WERI-Rb-1 (cell line): Measurements from ENCODE around the gene RUSC1.

Experiments
- DNase-seq: peaks from one replicate; pipeline ENCODE4 v3.0.0-alpha.2; 2020
- H3K27ac ChIP-seq: fragments of 250-450 bp; sonication (Bioruptor Pico); 2 replicates; pipeline ENCODE4 v1.5.1; 2020; ENCODE audit warnings: mild to moderate bottlenecking, moderate library complexity
- H3K27me3 ChIP-seq: fragments of 250-450 bp; sonication (Bioruptor Pico); 2 replicates; pipeline ENCODE4 v1.5.1; 2021; ENCODE audit warnings: mild to moderate bottlenecking, low read depth, moderate library complexity; ENCODE audit not compliant: insufficient read depth, severe bottlenecking
- H3K36me3 ChIP-seq: fragments of 250-450 bp; sonication (Bioruptor Pico); 2 replicates; pipeline ENCODE4 v1.5.1; 2020; ENCODE audit warnings: mild to moderate bottlenecking, moderate library complexity
- H3K4me3 ChIP-seq: 2 replicates; pipeline ENCODE4 v1.5.1; 2011; ENCODE audit warnings: low read depth, mild to moderate bottlenecking, control low read depth, low read length
- H3K9me3 ChIP-seq: fragments of 250-450 bp; sonication (Bioruptor Pico); 2 replicates; pipeline ENCODE4 v1.5.1; 2021; ENCODE audit warnings: mild to moderate bottlenecking, moderate library complexity; ENCODE audit not compliant: severe bottlenecking
- TF ChIP-seq, protein P1 (sequence below): IDR thresholded peaks from 2 replicates; pipeline ENCODE4 v1.5.1; 2011; ENCODE audit warnings: low read depth, mild to moderate bottlenecking, control low read depth, inconsistent platforms, low read length

RUSC1 gene

DNA sequence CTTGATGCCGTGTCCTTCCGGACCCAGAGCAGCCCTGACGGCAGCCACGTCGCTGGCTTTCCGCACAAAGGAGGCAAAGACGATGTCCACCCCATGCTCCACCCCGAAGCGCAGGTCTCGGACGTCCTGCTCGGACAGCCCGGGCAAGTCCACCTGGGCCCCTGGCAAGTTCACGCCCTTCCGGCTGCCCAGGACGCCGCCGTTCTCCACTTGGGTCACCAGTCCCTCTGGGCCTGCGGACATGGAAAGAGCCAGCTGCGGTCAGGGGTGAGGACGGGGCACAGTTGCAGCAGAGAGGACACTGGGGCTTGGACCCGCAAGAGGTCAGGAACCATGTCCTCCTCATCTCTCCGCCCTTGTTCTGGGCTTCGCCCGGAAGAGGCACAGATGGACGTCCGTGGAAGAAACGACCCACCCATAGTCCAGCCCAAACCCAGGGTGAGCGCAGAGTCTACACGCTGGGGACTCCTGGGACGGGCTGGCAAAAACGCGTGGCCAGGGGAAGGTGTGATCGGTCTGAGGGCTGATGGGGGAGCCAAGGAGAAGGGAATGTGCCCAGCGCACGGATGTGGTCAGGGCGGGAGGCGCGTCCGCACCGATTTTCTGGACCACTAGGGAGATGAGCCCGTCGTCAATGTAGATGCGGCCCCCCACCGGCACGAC lies 26.0 kb upstream of the RUSC1 start:
- no peak overlapping the region for H3K4me3 ChIP-seq
- H3K9me3 ChIP-seq: peaks cover 2% of the 10 kb centered on the region
- H3K27ac ChIP-seq: no peak overlapping the region
- no peaks in the 10 kb centered on the region for H3K27me3 ChIP-seq
- TF ChIP-seq, protein P1, sequence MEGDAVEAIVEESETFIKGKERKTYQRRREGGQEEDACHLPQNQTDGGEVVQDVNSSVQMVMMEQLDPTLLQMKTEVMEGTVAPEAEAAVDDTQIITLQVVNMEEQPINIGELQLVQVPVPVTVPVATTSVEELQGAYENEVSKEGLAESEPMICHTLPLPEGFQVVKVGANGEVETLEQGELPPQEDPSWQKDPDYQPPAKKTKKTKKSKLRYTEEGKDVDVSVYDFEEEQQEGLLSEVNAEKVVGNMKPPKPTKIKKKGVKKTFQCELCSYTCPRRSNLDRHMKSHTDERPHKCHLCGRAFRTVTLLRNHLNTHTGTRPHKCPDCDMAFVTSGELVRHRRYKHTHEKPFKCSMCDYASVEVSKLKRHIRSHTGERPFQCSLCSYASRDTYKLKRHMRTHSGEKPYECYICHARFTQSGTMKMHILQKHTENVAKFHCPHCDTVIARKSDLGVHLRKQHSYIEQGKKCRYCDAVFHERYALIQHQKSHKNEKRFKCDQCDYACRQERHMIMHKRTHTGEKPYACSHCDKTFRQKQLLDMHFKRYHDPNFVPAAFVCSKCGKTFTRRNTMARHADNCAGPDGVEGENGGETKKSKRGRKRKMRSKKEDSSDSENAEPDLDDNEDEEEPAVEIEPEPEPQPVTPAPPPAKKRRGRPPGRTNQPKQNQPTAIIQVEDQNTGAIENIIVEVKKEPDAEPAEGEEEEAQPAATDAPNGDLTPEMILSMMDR: no peak
- no peak for DNase-seq
- H3K36me3 ChIP-seq: peaks cover 4% of the 10 kb centered on the region; the same call in 1 of the 2 replicates

DNA sequence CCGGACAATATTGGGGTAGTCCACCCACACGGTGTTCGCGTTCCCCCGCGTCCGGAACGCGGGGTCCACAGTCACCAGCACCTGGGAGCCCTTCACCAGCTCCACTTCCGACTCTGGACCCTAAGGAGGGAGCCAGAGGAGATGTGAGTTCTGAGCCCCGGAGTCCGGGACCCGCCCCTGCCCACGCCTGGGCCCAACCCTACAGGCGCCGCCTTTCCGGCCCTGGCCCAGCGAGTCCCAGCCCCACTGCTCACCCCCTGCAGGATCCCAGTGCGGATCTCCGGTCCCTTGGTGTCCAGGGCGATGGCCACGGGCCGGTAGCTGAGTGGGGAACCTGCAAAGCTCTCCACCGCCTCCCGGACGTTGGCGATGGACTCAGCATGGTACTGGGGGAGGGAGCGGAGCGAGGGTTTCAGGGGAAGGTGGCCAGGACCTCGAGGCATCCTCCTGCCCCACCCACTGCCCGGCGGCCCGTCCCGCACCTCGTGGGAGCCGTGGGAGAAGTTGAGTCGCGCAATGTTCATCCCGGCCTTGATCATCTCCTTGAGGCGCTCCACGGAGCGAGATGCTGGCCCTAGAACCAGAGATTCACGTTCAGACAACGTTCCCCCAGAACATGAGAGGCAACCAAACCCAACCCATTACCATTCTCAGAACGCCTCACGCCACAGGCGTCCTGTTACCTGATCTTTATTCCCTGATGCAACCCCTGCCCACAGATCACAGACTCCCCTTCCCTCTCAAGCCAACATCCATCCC lies 25.3 kb upstream of the RUSC1 start:
- Histone ChIP-seq H3K4me3 (no peak overlapping the region), H3K27me3 (no peaks in the 10 kb centered on the region), H3K9me3 (peaks cover 2% of the 10 kb centered on the region), H3K27ac (no peak overlapping the region), H3K36me3 (no peaks in the 10 kb centered on the region)
- TF ChIP-seq, protein P1: no peak
- DNase-seq: no peak

DNA sequence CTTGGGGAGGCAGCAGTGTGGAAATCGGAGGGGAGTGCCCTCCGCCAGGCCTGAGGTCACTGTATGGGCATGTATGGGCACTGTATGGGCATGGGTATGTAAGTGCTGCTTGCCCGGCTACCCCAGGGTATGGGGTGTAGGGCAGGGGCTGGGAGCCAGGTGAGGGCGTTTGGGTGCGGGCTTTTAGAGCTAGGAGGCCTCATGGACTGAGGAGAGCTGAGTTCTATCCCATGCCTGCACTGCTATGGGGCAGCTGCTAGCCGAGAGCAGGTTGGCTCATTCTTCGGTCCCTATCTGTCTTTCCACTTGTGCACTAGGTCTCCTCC lies 24.8 kb upstream of the RUSC1 start:
- H3K27me3 ChIP-seq: no peaks in the 10 kb centered on the region
- no peak overlapping the region for H3K27ac ChIP-seq
- DNase-seq: no peak
- no peaks in the 10 kb centered on the region for H3K36me3 ChIP-seq
- H3K9me3 ChIP-seq: peaks cover 2% of the 10 kb centered on the region
- no peak overlapping the region for H3K4me3 ChIP-seq
- TF ChIP-seq, protein P1: no peak

DNA sequence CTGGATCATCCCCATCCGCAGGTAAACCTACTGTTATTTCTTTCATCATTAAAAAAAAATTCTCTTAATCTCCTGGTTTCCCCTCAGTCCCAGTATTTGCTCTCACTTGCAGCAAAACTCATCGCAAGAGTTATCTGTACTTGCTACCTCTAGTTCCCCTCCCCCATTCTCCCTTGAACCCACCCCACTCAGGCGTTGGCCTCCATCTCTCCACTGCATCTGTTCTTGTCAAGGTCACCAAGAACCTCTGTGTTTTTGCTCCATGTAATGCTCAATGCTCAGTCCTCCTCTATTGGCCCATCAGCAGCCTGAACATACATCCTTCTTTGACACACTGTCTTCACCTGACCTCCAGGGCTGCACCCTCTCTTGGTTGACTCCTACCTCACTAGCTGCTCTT lies 24.0 kb upstream of the RUSC1 start:
- Histone ChIP-seq H3K36me3 (no peaks in the 10 kb centered on the region), H3K27ac (no peak overlapping the region), H3K27me3 (no peaks in the 10 kb centered on the region), H3K9me3 (peaks cover 2% of the 10 kb centered on the region), H3K4me3 (no peak overlapping the region)
- TF ChIP-seq, protein P1: no peak
- no peak for DNase-seq

DNA sequence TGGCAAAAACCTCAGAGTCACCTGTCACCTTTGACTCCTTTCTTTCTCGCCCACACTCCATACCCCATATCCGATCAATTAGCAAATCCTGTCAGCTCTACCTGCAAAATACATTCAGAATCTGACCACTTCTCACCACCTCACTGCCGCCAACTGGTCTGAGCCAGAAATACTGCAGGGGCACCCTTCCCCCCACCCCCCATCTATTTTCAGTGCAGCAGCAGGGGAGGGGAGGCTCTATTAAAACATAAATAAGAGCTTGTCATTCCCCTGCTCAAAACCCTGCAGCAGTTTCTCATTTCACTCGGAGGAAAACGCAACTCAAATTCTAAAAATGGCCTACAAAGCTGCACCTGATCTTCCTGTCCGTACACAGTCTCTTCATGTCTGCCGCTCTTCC lies 23.3 kb upstream of the RUSC1 start:
- no peak for DNase-seq
- TF ChIP-seq, protein P1: no peak
- H3K27me3 ChIP-seq: no peaks in the 10 kb centered on the region
- peaks cover 2% of the 10 kb centered on the region for H3K9me3 ChIP-seq
- no peak overlapping the region for H3K4me3 ChIP-seq
- H3K36me3 ChIP-seq: no peaks in the 10 kb centered on the region
- no peak overlapping the region for H3K27ac ChIP-seq
